Measurements from ENCODE around the gene MAPK12. TPM values are rescaled to one million over a fixed set of nuclear protein-coding genes. Genes with fewer than 3 reads are reported as not detected.

Gene MAPK12
- total RNA-seq, 2 donors from 2014 or later: 3.9 to 4.6 TPM

- no peak for DNase-seq
- H3K27ac ChIP-seq: no peak overlapping the region
- intact Hi-C loops (cut with DNase I): loop anchor here (5.0 kb wide), 1 partner anchor 67 kb away; no protein-coding TSS in a partner anchor
- H3K9me3 ChIP-seq: no peaks in the 10 kb centered on the region
- peaks cover 0 to 4% of the 10 kb centered on the region in 2 donors for H3K27me3 ChIP-seq
- no peak overlapping the region for H3K4me3 ChIP-seq
- H3K36me3 ChIP-seq (replicated peaks in 1 of 2; ENCODE audit: insufficient read depth in 1 of 2, low read depth in 2 of 2): no peaks in the 10 kb centered on the region
- WGBS, 2 donors: 80 to 87% methylated on average over 10 to 15 of the region's 15 CpGs
- no peak for TF ChIP-seq CTCF (IDR thresholded peaks at IDR 0.05)
- no peak for TF ChIP-seq POLR2A (IDR thresholded peaks at IDR 0.05)
- no peak for ATAC-seq
- H3K4me1 ChIP-seq: peaks cover 41% of the 10 kb centered on the region
Measured at GRCh38 chr22:50264946-50265669, 3.6 kb upstream of the MAPK12 start.

GRCh38 chr22:50264104-50264745, 2.7 kb upstream of the MAPK12 start:
- H3K27me3 ChIP-seq: peaks cover 0 to 4% of the 10 kb centered on the region in 2 donors
- intact Hi-C loops (cut with DNase I): no loop called here
- H3K9me3 ChIP-seq: no peaks in the 10 kb centered on the region
- ATAC-seq (no peak), DNase-seq (no peak)
- TF ChIP-seq CTCF (IDR thresholded peaks at IDR 0.05) (no peak), POLR2A (IDR thresholded peaks at IDR 0.05) (no peak)
- H3K27ac ChIP-seq: no peak overlapping the region
- no peak overlapping the region for H3K4me3 ChIP-seq
- H3K4me1 ChIP-seq: peaks cover 33% of the 10 kb centered on the region
- 90% methylated on average over 14 of the region's 15 CpGs; no CpG with 5 or more reads in 1 of the 2 donors for WGBS, 2 donors
- no peaks in the 10 kb centered on the region for H3K36me3 ChIP-seq (replicated peaks in 1 of 2; ENCODE audit: insufficient read depth in 1 of 2, low read depth in 2 of 2)

GRCh38 chr22:50262973-50263617, 1.6 kb upstream of the MAPK12 start:
- H3K9me3 ChIP-seq: no peaks in the 10 kb centered on the region
- H3K4me3 ChIP-seq: no peak overlapping the region
- peaks cover 0 to 4% of the 10 kb centered on the region in 2 donors for H3K27me3 ChIP-seq
- DNase-seq: no peak
- H3K27ac ChIP-seq: no peak overlapping the region
- intact Hi-C loops (cut with DNase I): no loop called here
- TF ChIP-seq POLR2A (IDR thresholded peaks at IDR 0.05) (no peak), CTCF (IDR thresholded peaks at IDR 0.05) (no peak)
- H3K36me3 ChIP-seq (replicated peaks in 1 of 2; ENCODE audit: insufficient read depth in 1 of 2, low read depth in 2 of 2): no peaks in the 10 kb centered on the region
- 51 to 54% methylated on average over 7 to 9 of the region's 9 CpGs for WGBS, 2 donors
- ATAC-seq: no peak
- H3K4me1 ChIP-seq: peaks cover 23% of the 10 kb centered on the region

GRCh38 chr22:50262460-50262911, 1.0 kb upstream of the MAPK12 start:
- 42 to 80% methylated on average over 1 to 7 of the region's 7 CpGs for WGBS, 2 donors
- ATAC-seq (no peak), DNase-seq (no peak)
- Histone ChIP-seq H3K9me3 (no peaks in the 10 kb centered on the region), H3K27me3 (peaks cover 0 to 4% of the 10 kb centered on the region in 2 donors), H3K36me3 (replicated peaks in 1 of 2; ENCODE audit: insufficient read depth in 1 of 2, low read depth in 2 of 2) (no peaks in the 10 kb centered on the region), H3K4me1 (peaks cover 23% of the 10 kb centered on the region), H3K27ac (no peak overlapping the region), H3K4me3 (no peak overlapping the region)
- TF ChIP-seq CTCF (IDR thresholded peaks at IDR 0.05) (no peak), POLR2A (IDR thresholded peaks at IDR 0.05) (no peak)
- intact Hi-C loops (cut with DNase I): no loop called here
